ENCODE results near the gene CSNK1E.

The CSNK1E gene

GRCh38 chr22:38249803-38250642, 67.2 kb downstream of the CSNK1E start:
- DNase-seq (ENCODE audit: low spot score), result no peak

DNA sequence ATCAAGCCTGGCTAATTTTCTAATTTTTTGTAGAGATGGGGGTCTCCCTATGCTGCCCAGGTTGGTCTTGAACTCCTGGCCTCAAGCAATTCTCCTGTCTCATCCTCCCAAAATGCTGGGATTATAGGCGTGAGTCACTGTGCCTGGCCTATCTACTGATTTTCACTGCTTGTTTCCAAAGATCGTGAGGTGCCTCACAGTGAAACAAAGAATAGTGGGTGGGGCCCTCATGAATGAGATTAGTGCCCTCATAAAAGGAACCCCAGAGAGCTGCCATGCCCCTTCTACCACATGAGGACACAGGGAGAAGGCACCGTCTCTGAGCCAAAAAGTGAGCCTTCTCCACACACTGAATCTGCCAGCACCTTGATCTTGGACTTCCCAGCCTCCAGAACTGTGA, 67.9 kb downstream of the CSNK1E start:
- no peak for DNase-seq (ENCODE audit: low spot score)

GRCh38 chr22:38248280-38248679, 69.0 kb downstream of the CSNK1E start:
- DNase-seq (ENCODE audit: low spot score), result no peak

- DNase-seq (ENCODE audit: low spot score), result no peak
Observed at GRCh38 chr22:38247713-38248112, 69.5 kb downstream of the CSNK1E start.

DNA sequence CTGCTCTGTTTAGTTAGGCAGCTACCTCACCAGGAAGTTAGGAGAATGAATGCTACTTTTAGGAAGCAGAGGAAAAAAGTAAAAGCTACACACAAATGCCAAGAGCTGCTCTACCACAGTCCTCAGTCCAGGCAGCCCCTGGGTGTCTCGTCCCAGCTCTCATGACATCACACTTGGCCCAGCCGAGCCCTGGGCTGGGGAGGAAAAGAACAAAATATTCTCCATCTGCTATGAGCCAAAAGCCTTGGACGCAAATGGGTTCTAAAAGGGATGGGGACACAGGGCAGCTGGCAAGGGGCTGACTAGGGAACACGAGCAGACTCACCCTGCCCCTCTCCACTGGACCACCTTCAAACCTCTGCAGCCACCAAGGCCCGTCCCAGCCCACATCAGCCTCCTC, 70.5 kb downstream of the CSNK1E start:
- no peak for DNase-seq (ENCODE audit: low spot score)

- DNase-seq (ENCODE audit: low spot score), result no peak
Observed at GRCh38 chr22:38246046-38246658, 71.1 kb downstream of the CSNK1E start.

DNA sequence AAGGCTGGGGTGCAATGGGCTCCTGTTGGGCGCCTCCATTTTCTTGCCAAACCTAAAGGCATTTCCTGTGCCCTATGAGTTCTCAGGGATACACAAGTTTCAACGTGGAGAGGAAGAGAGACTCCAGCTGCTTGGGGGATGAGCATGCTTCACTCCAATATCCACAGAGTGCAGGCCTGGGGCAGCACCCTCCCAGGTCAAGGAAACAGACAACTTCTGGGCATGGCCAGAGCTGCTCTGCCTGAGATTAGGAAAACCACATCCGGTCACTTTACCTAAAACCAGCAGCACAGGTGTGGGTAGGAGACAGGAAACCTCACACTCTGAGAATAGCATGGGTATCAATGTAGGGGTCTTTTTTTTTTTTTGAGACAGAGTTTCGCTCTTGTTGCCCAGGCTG, 73.1 kb downstream of the CSNK1E start:
- no peak for DNase-seq (ENCODE audit: low spot score)

DNA sequence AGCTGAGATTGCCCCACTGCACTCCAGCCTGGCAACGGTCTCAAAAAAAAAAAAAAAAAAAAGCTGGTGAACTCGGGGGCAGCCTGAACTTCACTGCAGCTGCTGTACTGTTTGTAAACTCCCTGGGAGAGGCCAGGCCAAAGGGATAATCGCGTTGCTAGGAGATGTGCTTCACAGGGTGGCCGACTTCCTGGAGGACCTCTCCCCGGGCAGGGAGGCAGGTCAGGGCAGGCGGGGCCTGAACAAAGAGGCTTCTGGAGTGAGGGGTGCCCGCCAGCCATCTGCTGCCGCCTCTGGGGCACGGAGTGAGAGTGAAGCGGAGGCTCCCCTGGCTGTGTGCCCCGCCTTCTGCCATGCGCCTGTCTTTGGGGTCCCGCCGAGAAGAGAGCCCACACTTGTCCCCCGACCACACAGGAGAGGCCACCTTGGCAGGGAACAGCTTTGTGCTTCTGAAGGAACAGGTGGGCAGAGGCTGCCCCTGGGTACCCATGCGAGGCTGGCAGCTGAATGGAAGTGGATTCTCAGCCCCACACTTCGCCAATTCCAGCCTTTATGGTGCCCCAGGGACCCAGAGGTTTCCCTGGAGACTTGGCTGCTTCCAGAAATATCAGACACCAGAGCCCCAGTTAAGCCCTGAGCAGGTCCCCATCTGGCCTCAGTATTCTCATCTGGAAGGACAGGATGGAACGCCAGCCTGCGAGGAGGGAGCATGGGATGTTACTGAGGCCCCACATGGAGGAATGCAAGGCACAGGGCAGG, 74.0 kb downstream of the CSNK1E start:
- no peak for DNase-seq (ENCODE audit: low spot score)

- DNase-seq (ENCODE audit: low spot score), result peak; percentile 63
Observed at GRCh38 chr22:38240734-38241252, 76.4 kb downstream of the CSNK1E start.
